Lung (tissue), 12 donors: Measurements from ENCODE around the gene TMEM151A. TPM values are rescaled to one million over a fixed set of nuclear protein-coding genes. Genes with fewer than 3 reads are reported as not detected.

Source experiments
- ATAC-seq: fragments of 200-7000 bp; cut with Tn5 transposase; one replicate; pipeline ENCODE4 v1.9.1; 2020; ENCODE audit warnings: moderate number of reproducible peaks; ENCODE audit not compliant: insufficient read depth, low FRiP score
- DNase-seq, 3 donors: peaks; one replicate each; pipeline ENCODE4 v3.0.0-alpha.2; 2013 to 2017
- H3K27ac ChIP-seq, 2 donors: one replicate each; pipeline ENCODE4 v1.5.1; 2013; ENCODE audit warnings: mild to moderate bottlenecking in 2 of 2, moderate library complexity in 2 of 2, control low read depth in 1 of 2, inconsistent platforms in 1 of 2, low read depth in 1 of 2, low read length in 1 of 2
- H3K27me3 ChIP-seq, 3 donors: one replicate each; pipeline ENCODE4 v1.5.1; 2013; ENCODE audit warnings: low read length in 2 of 3; ENCODE audit not compliant: control insufficient read depth in 3 of 3, insufficient read depth in 3 of 3
- H3K36me3 ChIP-seq, 4 donors: one replicate each; pipeline ENCODE4 v1.5.1; 2013; ENCODE audit warnings: low read length in 4 of 4, mild to moderate bottlenecking in 1 of 4, moderate library complexity in 1 of 4; ENCODE audit not compliant: control insufficient read depth in 4 of 4, insufficient read depth in 4 of 4
- H3K4me1 ChIP-seq, 5 donors: one replicate each; pipeline ENCODE4 v1.5.1; 2013; ENCODE audit warnings: low read length in 5 of 5, mild to moderate bottlenecking in 2 of 5, moderate library complexity in 1 of 5; ENCODE audit not compliant: control insufficient read depth in 5 of 5, insufficient read depth in 5 of 5
- H3K4me3 ChIP-seq: one replicate; pipeline ENCODE4 v1.5.1; 2013; ENCODE audit warnings: mild to moderate bottlenecking, control low read depth, moderate library complexity
- H3K9ac ChIP-seq, 2 donors: one replicate each; pipeline ENCODE4 v1.5.1; 2013; ENCODE audit warnings: low read length in 2 of 2, control low read depth in 1 of 2; ENCODE audit not compliant: insufficient read depth in 1 of 2
- H3K9me3 ChIP-seq, 4 donors: one replicate each; pipeline ENCODE4 v1.5.1; 2013; ENCODE audit warnings: low read length in 3 of 4, mild to moderate bottlenecking in 1 of 4, moderate library complexity in 1 of 4; ENCODE audit not compliant: control insufficient read depth in 4 of 4, insufficient read depth in 3 of 4
- CTCF ChIP-seq: IDR thresholded peaks from 2 replicates; pipeline ENCODE4 v1.5.1; 2012; ENCODE audit warnings: mild to moderate bottlenecking; ENCODE audit errors: control extremely low read depth, extremely low read depth
- WGBS, 2 donors: extraction: QIAGEN DNeasy Blood & Tissue Kit; methylation state at CpG; one replicate each; pipeline ENCODE4 v1.1.7; 2013; 5-methylcytosine and 5-hydroxymethylcytosine counted together
- polyA plus RNA-seq, 2 donors: library from polyadenylated mRNA; stranded (reverse); fragments of 200-250 nt; gene quantifications; one replicate each; pipeline ENCODE4 v1.2.1, GENCODE V29; 2013
- total RNA-seq, 2 donors: library from RNA; depleted of rRNA in 1 of 2; stranded (reverse); fragments of >200 nt in 1 of 2; gene quantifications; one replicate each; pipeline ENCODE4 v1.2.1, GENCODE V29; 2014 to 2021
- donor health status: control.
- donor health status: control.
- donor health status: Bipolar disorder and iron deficiency.
- donor health status: healthy.
- donor health status: DM: yes; HTN: yes; CAD: no.

Gene TMEM151A
- total and polyA plus RNA-seq, 4 donors: 0.09 to 0.91 (median 0.25) TPM

GRCh38 chr11:66293777-66294625 lies 2.3 kb downstream of the TMEM151A start:
- Histone ChIP-seq H3K27me3 (peaks cover 0 to 29% (median 25%) of the 10 kb centered on the region in 3 donors), H3K9me3 (no peaks in the 10 kb centered on the region), H3K27ac (no peak overlapping the region), H3K9ac (no peak overlapping the region), H3K36me3 (no peaks in the 10 kb centered on the region), H3K4me1 (peaks cover 0 to 14% (median 7%) of the 10 kb centered on the region in 5 donors), H3K4me3 (no peak overlapping the region)
- ATAC-seq (no peak), DNase-seq (no peak)
- WGBS, 2 donors: 72 to 83% methylated on average over 30 of the region's 30 CpGs
- TF ChIP-seq CTCF: no peak

- no peak for ATAC-seq
- peaks cover 0 to 10% (median 4%) of the 10 kb centered on the region in 5 donors for H3K4me1 ChIP-seq
- no peak for DNase-seq
- H3K36me3 ChIP-seq: no peaks in the 10 kb centered on the region
- WGBS, 2 donors: 76 to 87% methylated on average over 113 to 123 of the region's 123 CpGs
- TF ChIP-seq CTCF: no peak
- no peak overlapping the region for H3K9ac ChIP-seq
- H3K9me3 ChIP-seq: no peaks in the 10 kb centered on the region
- H3K4me3 ChIP-seq: no peak overlapping the region
- H3K27me3 ChIP-seq: peaks cover 0 to 29% (median 25%) of the 10 kb centered on the region in 3 donors
- H3K27ac ChIP-seq: no peak overlapping the region
These were observed 3.2 kb downstream of the TMEM151A start for GRCh38 chr11:66294626-66295620.

DNA sequence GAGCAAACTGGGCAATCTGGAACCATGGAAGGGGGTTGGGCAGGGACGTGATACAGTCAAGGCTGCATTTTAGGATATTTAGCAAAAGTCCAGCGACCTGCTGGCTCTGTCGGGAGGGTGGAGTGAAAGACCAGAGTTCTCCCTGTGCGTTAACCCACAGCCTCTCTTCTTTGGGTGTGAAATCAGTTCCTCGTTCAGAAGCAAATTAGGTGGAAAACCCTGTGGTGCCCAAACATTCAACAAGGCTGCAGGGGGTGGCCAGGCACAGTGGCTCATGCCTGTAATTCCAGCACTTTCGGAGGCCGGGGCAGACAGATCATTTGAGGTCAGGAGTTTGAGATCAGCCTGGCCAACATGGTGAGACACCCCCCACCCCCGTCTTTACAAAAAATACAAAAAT lies 5.9 kb downstream of the TMEM151A start:
- no peak for TF ChIP-seq CTCF
- WGBS, 2 donors: 51 to 57% methylated on average over 8 of the region's 8 CpGs
- ATAC-seq (no peak), DNase-seq (no peak)
- Histone ChIP-seq H3K4me1 (no peaks in the 10 kb centered on the region), H3K36me3 (no peaks in the 10 kb centered on the region), H3K27me3 (peaks cover 0 to 19% (median 15%) of the 10 kb centered on the region in 3 donors), H3K4me3 (no peak overlapping the region), H3K9me3 (no peaks in the 10 kb centered on the region), H3K9ac (no peak overlapping the region), H3K27ac (no peak overlapping the region)
